Motor neuron (in vitro differentiated cells): ENCODE measurements around the gene ZIM2. TPM values are rescaled to one million over a fixed set of nuclear protein-coding genes. Genes with fewer than 3 reads are reported as not detected.

Experiments
- ATAC-seq, 8 experiments: fragments of 200-7000 bp; cut with Tn5 transposase; replicated peaks in 6 of 8; 2 replicates each; pipeline ENCODE4 v1.8.0; 2021; ENCODE audit warnings: mild to moderate bottlenecking in 8 of 8, moderate library complexity in 8 of 8
- H3K27ac ChIP-seq, 2 donors: fragments of 250-450 bp; sonication (Bioruptor Pico); 2 replicates each; pipeline ENCODE4 v1.9.0; 2021; ENCODE audit warnings: antibody characterized with exemption in 2 of 2, mild to moderate bottlenecking in 2 of 2, moderate library complexity in 1 of 2
- H3K4me1 ChIP-seq, 2 donors: fragments of 250-450 bp; sonication (Bioruptor Pico); replicated peaks in 1 of 2; 2 replicates each; pipeline ENCODE4 v1.6.1; 2021; ENCODE audit warnings: antibody characterized with exemption in 2 of 2, mild to moderate bottlenecking in 2 of 2, moderate library complexity in 1 of 2
- H3K4me3 ChIP-seq, 5 donors: fragments of 250-450 bp; sonication (Bioruptor Pico); 2 replicates each; pipeline ENCODE4 v1.9.0; 2021; ENCODE audit warnings: antibody characterized with exemption in 5 of 5, mild to moderate bottlenecking in 5 of 5, moderate library complexity in 4 of 5
- WGBS, 10 experiments: fragments of 450-650 bp; shearing (Covaris generic); methylation state at CpG; one replicate each; pipeline ENCODE4 v1.0.0; 2022; 5-methylcytosine and 5-hydroxymethylcytosine counted together
- in situ Hi-C, 9 experiments: fragments of 400-800 bp; cut with MboI; loops; one replicate each; pipeline ENCODE4 v1.15.0; 2021; ENCODE audit warnings: low sequenced_read_pairs in 9 of 9, low pct_unique_long_range_greater_than_20kb in 2 of 9; ENCODE audit not compliant: unreplicated experiment in 9 of 9
- total RNA-seq, 8 experiments: library from RNA; unstranded; fragments of 300-600 nt; gene quantifications; 2 replicates each; pipeline versions ENCODE4 v1.2.3 to v1.2.4, GENCODE V29; 2022

ZIM2 gene
- total RNA-seq, 8 experiments from 2014 or later = 0.97 to 1.00 TPM; not detected in 6

DNA sequence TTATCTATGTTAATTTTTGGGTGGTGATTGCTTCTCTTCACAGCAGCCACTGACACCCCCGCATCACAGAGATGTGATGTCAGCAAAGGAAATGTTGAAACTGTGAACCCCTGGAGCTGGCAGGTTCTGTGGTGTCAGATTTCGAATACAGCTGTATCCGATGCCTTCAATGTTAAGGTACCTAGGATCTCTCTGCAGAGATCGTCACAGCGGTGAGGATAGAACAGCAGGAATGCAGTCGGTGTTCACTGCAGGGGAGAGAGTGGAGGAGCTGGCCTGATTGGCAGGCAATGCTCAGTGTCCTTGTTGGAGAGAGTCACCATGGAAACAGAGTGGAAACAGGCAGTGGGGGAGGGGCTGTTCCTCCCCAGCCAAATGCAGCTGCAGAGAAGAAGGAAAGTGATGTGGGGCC is 89.4 kb downstream of the ZIM2 start:
- Histone ChIP-seq H3K4me3 (peak overlapping the region in 1 of 5 donors; percentile 9), H3K4me1 (peaks cover 0 to 7% of the 10 kb centered on the region in 2 donors), H3K27ac (no peak overlapping the region)
- WGBS, 10 experiments = 7 to 69% (median 33%) methylated on average over 2 to 5 of the region's 6 CpGs; no CpG with 5 or more reads in 3 of the 10 experiments
- in situ Hi-C loops = loop anchor here in 1 of 9 experiments (25.0 kb wide), 1 partner anchor 336 kb away; no protein-coding TSS in a partner anchor
- peak in 5 of 8 experiments; percentile 75 to 98 (median 97) for ATAC-seq

DNA sequence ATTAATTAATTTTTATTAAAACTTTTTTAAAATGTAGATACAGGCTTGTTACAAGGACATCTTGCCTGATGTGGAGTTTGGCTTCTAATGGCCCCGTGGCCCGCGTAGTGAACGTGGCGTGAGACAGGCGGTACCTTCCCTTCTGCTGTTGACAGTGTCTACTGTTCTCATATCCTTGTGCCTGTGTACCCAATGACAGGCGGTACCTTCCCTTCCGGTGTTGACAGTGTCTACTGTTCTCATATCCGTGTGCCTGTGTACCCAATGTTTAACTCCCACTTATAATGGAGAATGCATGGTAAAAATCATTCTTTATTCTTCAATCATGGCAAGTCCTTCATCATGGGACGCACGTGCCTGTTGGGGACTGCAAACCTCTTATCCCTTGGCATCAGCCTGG is 89.9 kb downstream of the ZIM2 start:
- ATAC-seq = peak in 2 of 8 experiments; percentile 2 to 16
- no peak overlapping the region for H3K27ac ChIP-seq
- WGBS, 10 experiments = 20 to 80% (median 60%) methylated on average over 2 to 11 of the region's 11 CpGs; no CpG with 5 or more reads in 3 of the 10 experiments
- in situ Hi-C loops = loop anchor here in 1 of 9 experiments (25.0 kb wide), 1 partner anchor 337 kb away; no protein-coding TSS in a partner anchor
- peaks cover 0 to 7% of the 10 kb centered on the region in 2 donors for H3K4me1 ChIP-seq
- H3K4me3 ChIP-seq = peak overlapping the region in 1 of 5 donors; percentile 9

DNA sequence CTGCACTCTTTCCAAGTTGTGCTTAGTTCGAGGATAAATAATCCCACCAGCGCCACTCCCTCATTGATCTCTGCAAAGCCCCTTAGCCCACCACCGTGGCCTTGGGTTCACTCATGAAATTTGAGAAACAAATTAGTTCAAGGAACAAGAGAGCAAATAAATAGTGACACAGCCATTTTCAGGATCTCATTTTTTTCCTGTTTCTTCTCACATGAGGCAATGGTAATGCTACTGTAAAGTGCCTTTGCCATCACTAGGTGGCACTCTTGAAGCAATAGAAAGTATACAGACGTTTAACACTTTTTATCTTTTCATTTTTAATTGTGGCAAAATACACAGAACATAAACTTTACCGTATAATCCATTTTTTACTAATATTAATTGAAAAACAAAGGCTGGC is 92.1 kb downstream of the ZIM2 start:
- H3K4me1 ChIP-seq = peaks cover 0 to 7% of the 10 kb centered on the region in 2 donors
- no peak overlapping the region for H3K4me3 ChIP-seq
- 0 to 38% (median 22%) methylated on average over 1 to 5 of the region's 5 CpGs; no CpG with 5 or more reads in 1 of the 10 experiments for WGBS, 10 experiments
- ATAC-seq = peak in 2 of 8 experiments; percentile 25 to 36
- in situ Hi-C loops = no loop called here
- H3K27ac ChIP-seq = no peak overlapping the region

DNA sequence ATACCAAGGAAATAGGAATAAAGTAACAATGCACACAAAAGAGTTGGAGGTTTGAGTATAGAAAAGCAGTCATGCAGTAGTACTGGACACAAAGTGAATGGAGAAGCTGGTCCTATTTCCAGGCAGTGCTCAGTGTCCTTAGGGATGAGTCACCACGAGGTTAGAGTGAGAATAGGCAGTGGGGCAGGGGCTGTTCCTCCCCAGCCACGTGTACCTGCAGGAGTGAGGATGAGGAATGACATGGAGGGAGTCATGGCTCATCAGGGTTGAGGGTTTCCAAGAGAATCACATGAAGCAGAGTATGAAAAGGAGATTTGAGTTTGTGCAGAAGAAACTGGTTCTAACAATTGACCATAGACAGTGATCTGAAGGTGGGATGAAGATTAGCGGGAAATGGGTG is 94.2 kb downstream of the ZIM2 start:
- peak in 1 of 8 experiments; percentile 46 for ATAC-seq
- Histone ChIP-seq H3K4me3 (no peak overlapping the region), H3K4me1 (peaks cover 0 to 4% of the 10 kb centered on the region in 2 donors), H3K27ac (no peak overlapping the region)
- 0 to 20% (median 14%) methylated on average over 1 to 3 of the region's 3 CpGs; no CpG with 5 or more reads in 1 of the 10 experiments for WGBS, 10 experiments
- in situ Hi-C loops = no loop called here

DNA sequence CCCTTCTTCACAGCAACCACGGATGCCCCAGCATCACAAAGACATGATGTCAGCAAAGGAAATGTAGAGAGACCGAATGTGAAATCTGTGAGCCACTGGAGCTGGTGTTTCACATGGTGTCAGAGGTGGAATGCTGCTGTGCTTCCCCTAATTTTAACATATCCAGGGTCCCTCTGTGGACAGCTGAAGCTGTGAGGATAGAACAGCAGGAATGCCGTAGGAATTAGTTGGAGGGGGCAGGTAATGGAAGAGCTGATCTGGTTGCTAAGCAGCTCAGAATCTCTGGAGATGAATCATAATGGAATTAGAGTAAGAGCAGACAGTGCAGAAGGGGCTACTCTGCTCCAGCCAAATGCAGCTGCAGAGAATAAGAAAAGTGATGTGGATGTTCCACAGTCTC is 100.0 kb downstream of the ZIM2 start:
- peak overlapping the region in 1 of 2 donors; percentile 45 for H3K27ac ChIP-seq
- peak overlapping the region in 1 of 5 donors; percentile 14 for H3K4me3 ChIP-seq
- 0 to 26% (median 2%) methylated on average over 1 to 3 of the region's 3 CpGs; no CpG with 5 or more reads in 4 of the 10 experiments for WGBS, 10 experiments
- peak in 5 of 8 experiments; percentile 21 to 98 (median 75) for ATAC-seq
- no peaks in the 10 kb centered on the region for H3K4me1 ChIP-seq
- in situ Hi-C loops = no loop called here

DNA sequence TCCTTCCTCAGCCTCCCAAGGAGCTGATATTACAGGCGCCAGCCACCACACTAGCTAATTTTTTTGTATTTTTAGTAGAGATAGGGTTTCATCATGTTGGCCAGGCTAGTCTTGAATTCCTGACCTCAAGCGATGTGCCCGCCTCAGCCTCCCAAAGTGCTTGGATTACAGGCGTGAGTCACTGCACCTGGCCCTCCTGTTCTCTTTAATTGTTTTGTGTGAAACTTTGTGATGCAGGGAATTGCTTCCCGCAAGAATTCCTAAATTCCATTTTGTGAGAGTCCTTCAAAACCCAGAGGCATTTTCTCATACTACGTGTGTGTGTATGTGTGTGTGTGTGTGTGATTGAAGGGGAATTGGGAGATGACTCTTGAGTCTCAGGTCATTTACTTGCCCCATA is 104.0 kb downstream of the ZIM2 start:
- WGBS, 10 experiments = 0 to 57% (median 45%) methylated on average over 1 to 6 of the region's 6 CpGs; no CpG with 5 or more reads in 4 of the 10 experiments
- no peaks in the 10 kb centered on the region for H3K4me1 ChIP-seq
- ATAC-seq = no peak
- in situ Hi-C loops = no loop called here
- no peak overlapping the region for H3K4me3 ChIP-seq
- no peak overlapping the region for H3K27ac ChIP-seq

DNA sequence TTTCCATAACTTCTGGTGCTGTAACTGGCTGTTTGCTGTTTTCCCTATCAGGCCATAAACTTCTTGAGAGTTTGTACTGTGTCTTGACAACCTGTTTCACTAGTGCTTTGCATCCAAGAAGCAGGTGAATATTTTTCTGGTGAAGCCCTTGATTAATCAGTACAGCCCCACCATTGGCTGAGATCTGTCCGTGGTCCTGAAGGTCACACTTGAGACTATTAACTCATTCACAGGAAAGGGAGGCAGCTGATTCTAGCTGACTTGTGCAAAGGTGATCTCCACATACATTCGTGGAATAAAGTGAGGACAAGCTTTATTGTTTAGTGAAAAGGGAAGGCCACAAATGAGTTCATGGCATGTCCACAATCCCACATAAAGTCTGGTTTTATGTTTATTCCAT is 107.5 kb downstream of the ZIM2 start:
- in situ Hi-C loops = no loop called here
- Histone ChIP-seq H3K4me1 (peaks cover 3% of the 10 kb centered on the region in 2 donors), H3K4me3 (no peak overlapping the region), H3K27ac (no peak overlapping the region)
- 0 to 50% (median 6%) methylated on average over 1 to 2 of the region's 2 CpGs; no CpG with 5 or more reads in 2 of the 10 experiments for WGBS, 10 experiments
- peak in 1 of 8 experiments; percentile 17 for ATAC-seq

DNA sequence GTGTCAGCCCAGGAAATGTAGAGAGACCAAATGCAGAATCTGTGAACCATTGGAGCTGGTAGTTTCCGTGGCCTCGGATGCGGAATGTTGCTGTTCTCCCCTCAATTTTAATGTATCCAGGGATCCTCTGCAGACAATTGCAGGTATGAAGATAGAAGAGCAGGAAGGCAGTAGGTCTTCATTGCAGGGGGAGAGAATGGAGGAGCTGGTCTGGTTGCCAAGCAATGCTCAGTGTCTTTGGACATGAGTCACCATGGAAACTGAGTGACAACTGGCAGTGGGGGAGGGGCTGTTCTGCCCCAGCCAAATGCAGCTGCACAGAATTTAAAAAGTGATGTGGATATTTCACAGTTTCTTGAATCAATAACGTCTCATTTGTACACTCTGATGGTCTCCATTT is 112.8 kb downstream of the ZIM2 start:
- in situ Hi-C loops = loop anchor here in 1 of 9 experiments (10.0 kb wide), 1 partner anchor 367 kb away; no protein-coding TSS in a partner anchor
- Histone ChIP-seq H3K4me3 (no peak overlapping the region), H3K4me1 (peaks cover 5 to 13% of the 10 kb centered on the region in 2 donors), H3K27ac (peak overlapping the region in 1 of 2 donors; percentile 71)
- 0 to 51% (median 19%) methylated on average over 1 to 4 of the region's 4 CpGs; no CpG with 5 or more reads in 2 of the 10 experiments for WGBS, 10 experiments
- ATAC-seq = peak in 5 of 8 experiments; percentile 56 to 96 (median 88)

DNA sequence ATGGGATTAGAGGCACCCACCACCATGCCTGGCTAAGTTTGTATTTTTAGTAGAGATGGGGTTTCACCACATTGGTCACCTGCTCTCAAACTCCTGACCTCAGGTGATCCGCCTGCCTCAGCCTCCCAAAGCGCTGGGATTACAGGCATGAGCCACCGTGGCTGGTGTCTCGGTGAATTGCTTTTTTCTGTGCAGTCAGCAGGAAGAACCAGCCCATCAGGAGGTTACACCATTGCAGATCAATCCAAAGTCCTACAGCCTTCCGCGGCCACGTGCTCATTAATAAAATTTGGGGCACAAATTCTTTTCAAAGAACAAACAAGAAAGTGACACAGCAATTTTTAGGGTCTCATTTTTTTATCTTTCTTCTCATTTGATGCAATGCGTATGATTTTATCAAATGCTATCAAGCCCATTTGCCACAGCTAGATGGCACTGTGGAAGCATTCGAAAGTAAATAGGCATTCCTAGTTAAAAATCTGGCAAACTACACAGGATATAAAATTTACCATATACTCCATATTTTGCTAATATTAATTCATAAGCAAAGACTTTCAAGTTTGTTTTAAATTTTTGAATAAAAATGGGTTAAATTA is 114.6 kb downstream of the ZIM2 start:
- no peak overlapping the region for H3K4me3 ChIP-seq
- no peak overlapping the region for H3K27ac ChIP-seq
- peaks cover 5 to 14% of the 10 kb centered on the region in 2 donors for H3K4me1 ChIP-seq
- ATAC-seq = no peak
- WGBS, 10 experiments = 4 to 62% (median 26%) methylated on average over 2 to 9 of the region's 9 CpGs; no CpG with 5 or more reads in 1 of the 10 experiments
- in situ Hi-C loops = loop anchor here in 1 of 9 experiments (10.0 kb wide), 1 partner anchor 369 kb away; no protein-coding TSS in a partner anchor

Other genes starting within 250 kb of the ZIM2 start
- gene ZNF71, start 245.4 kb downstream of the ZIM2 start, total RNA-seq = 10 to 100 TPM in 5 of 8 experiments, 1 to 10 TPM in 2, under 1 TPM in 1; 0.10 to 20.3 (median 11.4) TPM
- gene SMIM17, start 197.6 kb downstream of the ZIM2 start, total RNA-seq = 1 to 10 TPM in 5 of 8 experiments, not detected in 3; 1.7 to 4.6 (median 2.2) TPM
- 1 to 10 TPM in 2 of 8 experiments, under 1 TPM in 4, not detected in 2; 0.05 to 4.8 (median 0.23) TPM for gene ZNF835, start 169.0 kb downstream of the ZIM2 start, total RNA-seq
- gene PEG3, start within 50 bp of the ZIM2 start, total RNA-seq = 1 to 10 TPM in 1 of 8 experiments, under 1 TPM in 7; under 0.01 to 2.5 (median 0.09) TPM